ENCODE measurements around the gene SNCAIP. TPM values are rescaled to one million over a fixed set of nuclear protein-coding genes. Genes with fewer than 3 reads are reported as not detected.

Gene SNCAIP
- total and polyA plus RNA-seq, 9 of the 15 experiments (the other 6 are each of a cell fraction or from before 2014, with no cell fraction given): 0.04 TPM; not detected in 8

- Histone ChIP-seq H3K27ac (ENCODE audit: extremely low read depth, low read depth, low read length) (no peak overlapping the region), H4K20me1 (replicated peaks; ENCODE audit: control insufficient read depth, insufficient read depth, low read length) (no peaks in the 10 kb centered on the region), H3K4me2 (ENCODE audit: insufficient read depth, low read length) (no peak overlapping the region), H3K36me3 (ENCODE audit: control insufficient read depth, insufficient read depth, low read length) (no peaks in the 10 kb centered on the region), H3K27me3 (ENCODE audit: control insufficient read depth in 2 of 2, insufficient read depth in 2 of 2, low read length in 2 of 2) (no peaks in the 10 kb centered on the region), H3K4me1 (replicated peaks in 1 of 2; ENCODE audit: control insufficient read depth in 2 of 2, insufficient read depth in 2 of 2, low read length in 2 of 2) (no peaks in the 10 kb centered on the region), H3K9me3 (replicated peaks; ENCODE audit: control insufficient read depth, insufficient read depth, low read depth, low read length) (no peaks in the 10 kb centered on the region), H3K79me2 (ENCODE audit: control insufficient read depth, insufficient read depth, low read length) (no peaks in the 10 kb centered on the region), H3K4me3 (no peak overlapping the region), H2AFZ (ENCODE audit: low read depth, low read length) (no peak overlapping the region), H3K9ac (ENCODE audit: insufficient read depth in 1 of 2, low read depth in 2 of 2, low read length in 2 of 2) (no peak overlapping the region), H3K9me1 (ENCODE audit: control insufficient read depth, insufficient read depth, low read length) (no peaks in the 10 kb centered on the region)
- DNase-seq (ENCODE audit: extremely low read depth in 1 of 4, low spot score in 3 of 4) (no peak), ATAC-seq (no peak), FAIRE-seq (no peak)
- ChIA-PET CTCF (ENCODE audit: low intra/inter-chr PET ratio) (no interaction called here), POLR2A (no interaction called here)
- TF ChIP-seq, protein P1, sequence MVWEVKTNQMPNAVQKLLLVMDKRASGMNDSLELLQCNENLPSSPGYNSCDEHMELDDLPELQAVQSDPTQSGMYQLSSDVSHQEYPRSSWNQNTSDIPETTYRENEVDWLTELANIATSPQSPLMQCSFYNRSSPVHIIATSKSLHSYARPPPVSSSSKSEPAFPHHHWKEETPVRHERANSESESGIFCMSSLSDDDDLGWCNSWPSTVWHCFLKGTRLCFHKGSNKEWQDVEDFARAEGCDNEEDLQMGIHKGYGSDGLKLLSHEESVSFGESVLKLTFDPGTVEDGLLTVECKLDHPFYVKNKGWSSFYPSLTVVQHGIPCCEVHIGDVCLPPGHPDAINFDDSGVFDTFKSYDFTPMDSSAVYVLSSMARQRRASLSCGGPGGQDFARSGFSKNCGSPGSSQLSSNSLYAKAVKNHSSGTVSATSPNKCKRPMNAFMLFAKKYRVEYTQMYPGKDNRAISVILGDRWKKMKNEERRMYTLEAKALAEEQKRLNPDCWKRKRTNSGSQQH (CRISPR knock-in tag; IDR thresholded peaks at IDR 0.05): no peak
- TF ChIP-seq ZNF644 (tag; IDR thresholded peaks at IDR 0.05; ENCODE audit: low read depth): no peak
- no peak for TF ChIP-seq ZNF143 (CRISPR knock-in tag; IDR thresholded peaks at IDR 0.05)
- TF ChIP-seq ZNF699 (CRISPR knock-in tag; IDR thresholded peaks at IDR 0.05; ENCODE audit: insufficient replicate concordance): no peak
- TF ChIP-seq KLF10 (CRISPR knock-in tag; IDR thresholded peaks at IDR 0.05): no peak
- TF ChIP-seq GTF2F1 (IDR thresholded peaks at IDR 0.05; ENCODE audit: low read depth, low read length): no peak
- no peak for TF ChIP-seq SETDB1 (IDR thresholded peaks at IDR 0.05; ENCODE audit: low read length)
- in situ Hi-C loops (cut with MboI): no loop called here
- WGBS (ENCODE audit: insufficient coverage, low coverage, missing lambda C conversion rate): under 1% methylated on average over 6 of the region's 6 CpGs
- intact Hi-C loops (cut with micrococcal nuclease): no loop called here
- no TSS peak for BruUV-seq (replicated peaks)
Measured at GRCh38 chr5:122394284-122394930, 82.4 kb downstream of the SNCAIP start.
